A673 (cell line): ENCODE measurements around the gene ARHGAP35. TPM values are rescaled to one million over a fixed set of nuclear protein-coding genes. Genes with fewer than 3 reads are reported as not detected.
"Not testable (repeated sequence)": the region's sequence is repeated elsewhere in the genome, so short reads cannot be mapped to it uniquely, and the experiment has no call there.

Experiments
- BruUV-seq: library from RNA; stranded (reverse); fragments of 400-500 nt; replicated peaks from 2 replicates; lab custom pipeline; 2021; lab: Mats Ljungman, UMichigan
- CTCF ChIA-PET: fragments of 300-600 bp; sonication (Branson Sonifier 250); formaldehyde crosslinking; loops from one replicate; lab custom pipeline; 2022; ENCODE audit warnings: antibody characterized with exemption; lab: Charles Lee
- POLR2A ChIA-PET: fragments of 300-600 bp; sonication (Branson Sonifier 250); formaldehyde crosslinking; loops from one replicate; lab custom pipeline; 2022; ENCODE audit warnings: antibody characterized with exemption; ENCODE audit not compliant: low non-redundant PET; lab: Charles Lee
- DNase-seq: peaks from one replicate; pipeline ENCODE4 v3.0.0-alpha.2; 2015; ENCODE audit warnings: low spot score
- H3K27ac ChIP-seq: fragments of 200-600 bp; sonication (generic); 2 replicates; pipeline ENCODE4 v1.5.1; 2016; ENCODE audit warnings: mixed run types, low read depth, mild to moderate bottlenecking, mixed read lengths, antibody characterized with exemption, low read length; ENCODE audit not compliant: poor library complexity, severe bottlenecking
- H3K27me3 ChIP-seq: fragments of 200-600 bp; sonication (generic); replicated peaks from 2 replicates; pipeline ENCODE4 v1.6.1; 2017; ENCODE audit warnings: mixed run types, low read depth, mild to moderate bottlenecking, mixed read lengths, antibody characterized with exemption, low read length; ENCODE audit not compliant: insufficient read depth, poor library complexity
- H3K36me3 ChIP-seq: fragments of 200-600 bp; sonication (generic); 2 replicates; pipeline ENCODE4 v1.6.1; 2016; ENCODE audit warnings: mixed run types, mild to moderate bottlenecking, mixed read lengths, antibody characterized with exemption, low read length; ENCODE audit not compliant: insufficient read depth, poor library complexity, severe bottlenecking
- H3K4me1 ChIP-seq: fragments of 200-600 bp; sonication (generic); 2 replicates; pipeline ENCODE4 v1.6.1; 2017; ENCODE audit warnings: mixed run types, mild to moderate bottlenecking, mixed read lengths, antibody characterized with exemption, low read length; ENCODE audit not compliant: insufficient read depth, poor library complexity, severe bottlenecking
- H3K4me3 ChIP-seq: fragments of 200-600 bp; sonication (generic); 2 replicates; pipeline ENCODE4 v1.5.1; 2016; ENCODE audit warnings: low read depth, mixed run types, mild to moderate bottlenecking, mixed read lengths, low read length; ENCODE audit not compliant: poor library complexity, severe bottlenecking
- H3K9me3 ChIP-seq: fragments of 200-600 bp; sonication (generic); 2 replicates; pipeline ENCODE4 v1.6.1; 2016; ENCODE audit warnings: mixed run types, low read depth, mild to moderate bottlenecking, mixed read lengths, antibody characterized with exemption, low read length; ENCODE audit not compliant: poor library complexity, severe bottlenecking
- CTCF ChIP-seq: fragments of 300-800, 200-600 bp; sonication (generic); conservative IDR thresholded peaks from 2 replicates; pipeline ENCODE4 v1.5.1; 2017; ENCODE audit warnings: low read depth, mild to moderate bottlenecking, antibody characterized with exemption, low read length, moderate library complexity, mixed read lengths
- EZH2 ChIP-seq: fragments of 200-600 bp; sonication (generic); IDR thresholded peaks from 2 replicates; pipeline ENCODE4 v1.6.1; 2017; ENCODE audit warnings: borderline replicate concordance, low read depth, mild to moderate bottlenecking, mixed read lengths, antibody characterized with exemption, low read length; ENCODE audit not compliant: poor library complexity, severe bottlenecking
- intact Hi-C: fragments of 100-400 bp; cut with micrococcal nuclease; formaldehyde crosslinking; loops from one replicate; pipeline ENCODE4 v1.10.0; 2022; ENCODE audit not compliant: unreplicated experiment
- total RNA-seq: library from RNA; stranded (reverse); gene quantifications from 2 replicates; pipeline ENCODE4 v1.2.3, GENCODE V29; 2021

The ARHGAP35 gene
- total RNA-seq, 1 experiment from 2014 or later = 76.7 TPM

- H3K36me3 ChIP-seq = peaks cover 3% of the 10 kb centered on the region
- no peaks in the 10 kb centered on the region for H3K9me3 ChIP-seq
- TF ChIP-seq EZH2 = no peak
- no peaks in the 10 kb centered on the region for H3K27me3 ChIP-seq
- no peak overlapping the region for H3K4me3 ChIP-seq
- ChIA-PET CTCF (no interaction called here), POLR2A (interaction anchor here (0.6 to 0.7 kb wide), 2 partner anchors 12 to 90 kb away, joined by 3 to 8 read pairs; no protein-coding TSS in a partner anchor)
- H3K27ac ChIP-seq = no peak overlapping the region
- no peak for DNase-seq
- no TSS peak for BruUV-seq
- peaks cover 26% of the 10 kb centered on the region for H3K4me1 ChIP-seq
- intact Hi-C loops = no loop called here
Observed at GRCh38 chr19:46868025-46868802, 7.4 kb downstream of the ARHGAP35 start.

- H3K4me3 ChIP-seq, H3K27ac ChIP-seq, H3K9me3 ChIP-seq, POLR2A ChIA-PET, intact Hi-C loops, H3K36me3 ChIP-seq, BruUV-seq, CTCF ChIA-PET, DNase-seq, H3K27me3 ChIP-seq: not testable (repeated sequence)
- H3K4me1 ChIP-seq = peaks cover 11% of the 10 kb centered on the region
Observed at GRCh38 chr19:46871173-46871572, 10.4 kb downstream of the ARHGAP35 start.

- intact Hi-C loops = no loop called here
- Histone ChIP-seq H3K9me3 (no peaks in the 10 kb centered on the region), H3K27me3 (no peaks in the 10 kb centered on the region), H3K36me3 (no peaks in the 10 kb centered on the region), H3K4me1 (no peaks in the 10 kb centered on the region), H3K4me3 (no peak overlapping the region), H3K27ac (no peak overlapping the region)
- POLR2A ChIA-PET = no interaction called here
- CTCF ChIA-PET = no interaction called here
- TF ChIP-seq CTCF = no peak
- TF ChIP-seq EZH2 = no peak
- BruUV-seq = no TSS peak
- no peak for DNase-seq
Observed at GRCh38 chr19:46872967-46873366, 12.2 kb downstream of the ARHGAP35 start.

GRCh38 chr19:46875234-46875633 is 14.4 kb downstream of the ARHGAP35 start:
- Histone ChIP-seq H3K27ac (no peak overlapping the region), H3K27me3 (no peaks in the 10 kb centered on the region), H3K4me1 (no peaks in the 10 kb centered on the region), H3K4me3 (no peak overlapping the region), H3K36me3 (no peaks in the 10 kb centered on the region), H3K9me3 (no peaks in the 10 kb centered on the region)
- intact Hi-C loops = no loop called here
- ChIA-PET POLR2A (no interaction called here), CTCF (no interaction called here)
- BruUV-seq = no TSS peak
- TF ChIP-seq CTCF (no peak), EZH2 (no peak)
- no peak for DNase-seq
